ENCODE results near the gene TRIM59. TPM values are rescaled to one million over a fixed set of nuclear protein-coding genes. Genes with fewer than 3 reads are reported as not detected.
A peak's percentile ranks its signal among the peaks of the same experiment; 100 is the strongest.

Gene TRIM59
- total and polyA plus RNA-seq, 9 of the 15 experiments (the other 6 are each of a cell fraction or from before 2014, with no cell fraction given), result 16.8 to 101 (median 34.8) TPM

GRCh38 chr3:160486459-160486869, 36.9 kb upstream of the TRIM59 start (continued):
- TF ChIP-seq REST (IDR thresholded peaks at IDR 0.05; ENCODE audit: borderline replicate concordance) (peak; percentile 41; the same call in 1 of the 2 replicates), REST (CRISPR knock-in tag; IDR thresholded peaks at IDR 0.05; ENCODE audit: low read depth) (no peak), ZBTB34 (CRISPR knock-in tag; IDR thresholded peaks at IDR 0.05) (no peak)
